ENCODE measurements around the gene MRGPRD.

The MRGPRD gene

GRCh38 chr11:69010964-69011623, 30.3 kb upstream of the MRGPRD start:
- TF ChIP-seq CTCF (conservative IDR thresholded peaks at IDR 0.05; ENCODE audit: low read depth, low read length): no peak
- DNase-seq (ENCODE audit: low read depth): peak; percentile 80
- H3K4me3 ChIP-seq (ENCODE audit: low read depth, low read length): peak overlapping the region; percentile 41

- no peak for TF ChIP-seq CTCF (conservative IDR thresholded peaks at IDR 0.05; ENCODE audit: low read depth, low read length)
- H3K4me3 ChIP-seq (ENCODE audit: low read depth, low read length): peak overlapping the region; percentile 41
- DNase-seq (ENCODE audit: low read depth): no peak
Observed at GRCh38 chr11:69010361-69010891, 29.6 kb upstream of the MRGPRD start.

DNA sequence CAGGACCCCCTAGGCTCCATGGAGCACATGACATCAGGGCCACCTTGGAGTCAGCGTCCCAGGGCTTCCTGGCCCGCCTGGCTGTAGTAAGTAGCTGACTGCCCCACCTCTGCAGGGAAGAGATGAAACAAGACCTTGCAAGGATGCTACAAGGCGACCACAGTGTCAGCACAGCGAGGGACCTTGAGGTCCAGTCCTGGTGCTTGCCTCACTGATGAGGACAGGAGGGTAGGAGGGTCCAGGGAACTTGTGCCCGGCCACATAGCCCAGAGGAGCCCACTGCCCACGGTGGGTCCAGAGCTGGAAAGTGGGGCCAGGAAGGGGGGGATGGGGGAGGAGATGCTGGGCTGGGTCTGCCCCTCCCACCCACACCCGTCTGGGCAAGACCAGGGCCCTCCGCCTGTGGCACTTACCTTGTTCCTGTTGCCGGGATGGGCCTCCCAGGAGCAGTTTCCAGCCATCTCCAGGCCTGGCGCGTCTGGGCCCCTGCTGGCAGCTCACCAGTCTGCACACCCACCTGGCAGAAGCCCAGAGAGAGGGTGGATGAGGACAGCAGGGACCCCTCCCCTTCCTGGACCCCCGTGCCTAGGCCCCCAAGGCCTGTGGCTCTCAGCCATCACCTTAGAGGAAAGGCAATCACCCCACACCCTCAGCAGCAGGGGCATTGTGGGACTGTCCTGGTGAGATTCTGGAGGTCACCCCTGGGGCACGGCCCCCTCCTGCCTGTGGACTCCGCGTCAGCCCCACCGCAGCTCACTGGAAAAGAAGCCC, 28.8 kb upstream of the MRGPRD start:
- DNase-seq (ENCODE audit: low read depth): no peak
- TF ChIP-seq CTCF (conservative IDR thresholded peaks at IDR 0.05; ENCODE audit: low read depth, low read length): no peak
- H3K4me3 ChIP-seq (ENCODE audit: low read depth, low read length): no peak overlapping the region

DNA sequence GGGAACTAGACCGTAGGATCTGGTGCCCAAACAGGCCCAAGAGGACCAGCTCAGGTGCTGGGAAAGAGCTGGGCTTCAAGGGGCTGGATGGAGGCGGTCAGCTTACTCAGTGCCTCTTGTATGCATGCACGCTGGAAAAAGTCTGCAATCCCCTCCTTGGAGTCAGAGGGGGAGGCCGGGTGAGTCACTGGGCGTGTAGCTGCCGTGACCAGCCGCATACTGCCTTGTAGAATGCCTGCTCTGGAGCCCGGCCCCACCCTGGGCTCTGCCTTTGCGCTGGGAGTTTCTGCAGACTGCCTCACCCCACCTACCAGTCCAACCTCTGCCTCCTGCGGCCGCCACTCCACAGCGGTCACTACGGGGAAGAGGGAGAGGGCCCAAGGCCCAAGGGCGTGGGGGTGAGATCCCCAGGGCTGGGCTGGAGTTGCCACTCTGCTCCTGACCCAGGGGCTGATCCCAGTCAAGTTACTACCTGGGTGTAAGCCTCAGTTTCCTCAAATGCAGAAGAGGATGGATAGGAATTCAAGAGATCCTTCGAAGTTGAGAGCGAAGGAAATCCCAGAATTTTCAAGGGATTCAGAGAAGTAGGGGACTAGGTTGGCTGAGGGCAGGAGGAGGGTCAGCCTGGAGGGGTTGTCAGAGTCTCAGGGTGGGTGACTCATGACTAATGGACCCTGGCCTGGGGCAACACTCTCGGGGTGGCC, 28.1 kb upstream of the MRGPRD start:
- TF ChIP-seq CTCF (conservative IDR thresholded peaks at IDR 0.05; ENCODE audit: low read depth, low read length): no peak
- DNase-seq (ENCODE audit: low read depth): peak; percentile 95
- H3K4me3 ChIP-seq (ENCODE audit: low read depth, low read length): no peak overlapping the region

- DNase-seq (ENCODE audit: low read depth): no peak
- no peak overlapping the region for H3K4me3 ChIP-seq (ENCODE audit: low read depth, low read length)
- TF ChIP-seq CTCF (conservative IDR thresholded peaks at IDR 0.05; ENCODE audit: low read depth, low read length): no peak
Observed at GRCh38 chr11:69007975-69008381, 27.2 kb upstream of the MRGPRD start.

GRCh38 chr11:69006816-69007215, 26.0 kb upstream of the MRGPRD start:
- DNase-seq (ENCODE audit: low read depth): no peak
- no peak overlapping the region for H3K4me3 ChIP-seq (ENCODE audit: low read depth, low read length)
- no peak for TF ChIP-seq CTCF (conservative IDR thresholded peaks at IDR 0.05; ENCODE audit: low read depth, low read length)

Measured in choroid plexus epithelial cell (primary cell).